IMR-90 (cell line): ENCODE data around the gene TRDMT1. TPM values are rescaled to one million over a fixed set of nuclear protein-coding genes. Genes with fewer than 3 reads are reported as not detected.

ENCODE experiments used
- ATAC-seq: fragments of 200-7000 bp; cut with Tn5 transposase; 2 replicates; pipeline ENCODE4 v1.9.1; 2020; ENCODE audit warnings: low read depth, mild to moderate bottlenecking, moderate library complexity
- BruUV-seq: library from RNA; stranded (reverse); fragments of 400-500 nt; replicated peaks from 2 replicates; lab custom pipeline; 2021; lab: Mats Ljungman, UMichigan
- CTCF ChIA-PET: fragments of 300-600 bp; formaldehyde crosslinking; extraction: SDS; loops from one replicate; lab custom pipeline; 2021; ENCODE audit warnings: antibody characterized with exemption; lab: Yijun Ruan, JAX
- POLR2A ChIA-PET: fragments of 300-600 bp; sonication (Branson Sonifier 250); formaldehyde crosslinking; loops from one replicate; lab custom pipeline; 2022; ENCODE audit warnings: antibody characterized with exemption; ENCODE audit not compliant: unreplicated experiment; lab: Charles Lee
- DNase-seq: peaks from one replicate; pipeline ENCODE4 v3.0.0; 2013
- H2AFZ ChIP-seq: replicated peaks from 2 replicates; pipeline ENCODE3; 2013; ENCODE audit warnings: low read length, mild to moderate bottlenecking; ENCODE audit not compliant: poor library complexity
- H2AK5ac ChIP-seq: 2 replicates; pipeline ENCODE4 v1.6.1; 2013; ENCODE audit warnings: low read depth, low read length, inconsistent platforms
- H2AK9ac ChIP-seq: replicated peaks from 2 replicates; pipeline ENCODE3; 2013; ENCODE audit warnings: mild to moderate bottlenecking, low read depth, low read length, moderate library complexity; ENCODE audit not compliant: poor library complexity
- H2BK120ac ChIP-seq: 2 replicates; pipeline ENCODE4 v1.6.1; 2013; ENCODE audit warnings: low read depth, low read length, inconsistent platforms
- H2BK15ac ChIP-seq: 3 replicates; pipeline ENCODE4 v1.6.1; 2013; ENCODE audit warnings: low read depth, low read length, inconsistent platforms
- H2BK20ac ChIP-seq: 2 replicates; pipeline ENCODE4 v1.6.1; 2013; ENCODE audit warnings: low read depth, mild to moderate bottlenecking, inconsistent platforms, low read length, moderate library complexity
- H2BK5ac ChIP-seq: 2 replicates; pipeline ENCODE4 v1.6.1; 2013; ENCODE audit warnings: mild to moderate bottlenecking, low read depth, low read length, inconsistent platforms; ENCODE audit not compliant: poor library complexity, severe bottlenecking
- H3K14ac ChIP-seq: replicated peaks from 2 replicates; pipeline ENCODE4 v1.6.1; 2013; ENCODE audit warnings: low read depth, low read length, inconsistent platforms
- H3K18ac ChIP-seq: 2 replicates; pipeline ENCODE4 v1.6.1; 2013; ENCODE audit warnings: low read depth, low read length, control low read depth
- H3K23ac ChIP-seq: 2 replicates; pipeline ENCODE4 v1.6.1; 2013; ENCODE audit warnings: low read depth, low read length, inconsistent platforms
- H3K27ac ChIP-seq: 2 replicates; pipeline ENCODE4 v1.5.1; 2013; ENCODE audit warnings: mild to moderate bottlenecking, control low read depth, low read length; ENCODE audit not compliant: insufficient read depth
- H3K27me3 ChIP-seq: 2 replicates; pipeline ENCODE4 v1.6.1; 2013; ENCODE audit warnings: low read length; ENCODE audit not compliant: control insufficient read depth, insufficient read depth
- H3K36me3 ChIP-seq: 2 replicates; pipeline ENCODE4 v1.6.1; 2013; ENCODE audit warnings: low read length, mixed read lengths; ENCODE audit not compliant: control insufficient read depth, insufficient read depth
- H3K4ac ChIP-seq: 2 replicates; pipeline ENCODE4 v1.6.1; 2013; ENCODE audit warnings: low read depth, low read length, inconsistent platforms
- H3K4me1 ChIP-seq: 2 replicates; pipeline ENCODE4 v1.6.1; 2013; ENCODE audit warnings: low read length, mixed read lengths; ENCODE audit not compliant: control insufficient read depth, insufficient read depth
- H3K4me2 ChIP-seq: 2 replicates; pipeline ENCODE4 v1.6.1; 2013; ENCODE audit warnings: low read depth, mild to moderate bottlenecking, control low read depth, low read length, moderate library complexity
- H3K4me3 ChIP-seq: 2 replicates; pipeline ENCODE4 v1.5.1; 2013; ENCODE audit warnings: low read depth, mild to moderate bottlenecking, control low read depth, low read length, moderate library complexity; ENCODE audit not compliant: insufficient read depth
- H3K56ac ChIP-seq: 2 replicates; pipeline ENCODE4 v1.6.1; 2013; ENCODE audit warnings: low read length, inconsistent platforms; ENCODE audit not compliant: insufficient read depth; ENCODE audit errors: extremely low read depth
- H3K79me1 ChIP-seq, 2 experiments: 2 replicates each; pipeline ENCODE4 v1.6.1; 2013; ENCODE audit warnings: low read length in 2 of 2, inconsistent platforms in 1 of 2, low read depth in 1 of 2
- H3K9ac ChIP-seq: 2 replicates; pipeline ENCODE4 v1.6.1; 2013; ENCODE audit warnings: low read depth, low read length, control low read depth
- H3K9me1 ChIP-seq: 2 replicates; pipeline ENCODE4 v1.6.1; 2013; ENCODE audit warnings: low read length, inconsistent platforms; ENCODE audit not compliant: insufficient read depth
- H3K9me3 ChIP-seq: 2 replicates; pipeline ENCODE4 v1.6.1; 2013; ENCODE audit warnings: low read length; ENCODE audit not compliant: control insufficient read depth, insufficient read depth
- H4K20me1 ChIP-seq: 2 replicates; pipeline ENCODE4 v1.6.1; 2013; ENCODE audit warnings: low read length, inconsistent platforms; ENCODE audit not compliant: insufficient read depth
- H4K5ac ChIP-seq: 2 replicates; pipeline ENCODE4 v1.6.1; 2013; ENCODE audit warnings: mild to moderate bottlenecking, low read depth, low read length, control low read depth
- H4K8ac ChIP-seq, 2 experiments: 2 replicates each; pipeline ENCODE4 v1.6.1; 2013; ENCODE audit warnings: low read depth in 2 of 2, low read length in 2 of 2, control low read depth in 1 of 2, inconsistent platforms in 1 of 2
- H4K91ac ChIP-seq: 2 replicates; pipeline ENCODE4 v1.6.1; 2013; ENCODE audit warnings: low read depth, low read length, inconsistent platforms; ENCODE audit not compliant: insufficient read depth
- CEBPB ChIP-seq: IDR thresholded peaks from 2 replicates; pipeline ENCODE4 v1.6.1; 2012; ENCODE audit warnings: low read depth, low read length, improper control_type of control experiment
- MXI1 ChIP-seq: IDR thresholded peaks from 2 replicates; pipeline ENCODE4 v1.6.1; 2012; ENCODE audit warnings: low read depth, mild to moderate bottlenecking, low read length, moderate library complexity, borderline replicate concordance
- WGBS, 2 experiments: methylation state at CpG; one replicate each; pipeline versions ENCODE4 v1.1.5 to v1.1.7; 2013; ENCODE audit warnings: missing lambda C conversion rate in 2 of 2; ENCODE audit not compliant: insufficient read length in 1 of 2; ENCODE audit errors: extremely low coverage in 2 of 2; 5-methylcytosine and 5-hydroxymethylcytosine counted together
- dilution Hi-C: fragments of 300-500 bp; cut with HindIII; formaldehyde crosslinking; loops from one replicate; pipeline ENCODE4 v1.14.3; 2018; ENCODE audit warnings: low sequenced_read_pairs; ENCODE audit not compliant: unreplicated experiment
- in situ Hi-C: fragments of 300-500 bp; cut with MboI; formaldehyde crosslinking; loops from 3 replicates; pipeline ENCODE4 v1.14.3; 2019; ENCODE audit warnings: low sequenced_read_pairs, inconsistent platforms, mixed read lengths
- intact Hi-C: fragments of 100-400 bp; cut with micrococcal nuclease; formaldehyde crosslinking; loops from 2 replicates; pipeline ENCODE4 v1.10.0; 2022
- polyA plus RNA-seq, 3 experiments: library from polyadenylated mRNA; depleted of rRNA; stranded (reverse); fragments of >200 nt; gene quantifications; 2 replicates each; pipeline ENCODE4 v1.2.3, GENCODE V29; 2012; ENCODE audit warnings: low replicate concordance in 1 of 3
- total RNA-seq: library from RNA; depleted of rRNA; stranded (reverse); fragments of >200 nt; gene quantifications from 2 replicates; pipeline ENCODE4 v1.2.3, GENCODE V29; 2012

TRDMT1 gene
- total and polyA plus RNA-seq, 2 of the 4 experiments (the other 2 are of a cell fraction) = 2.1 to 4.7 TPM

GRCh38 chr10:17214526-17214925 lies 13.1 kb upstream of the TRDMT1 start:
- Histone ChIP-seq H3K14ac (peak overlapping the region; percentile 71), H3K79me1 (peaks cover 7 to 47% of the 10 kb centered on the region in 2 experiments; a peak in 3 of 4 replicates), H2BK15ac (peak overlapping the region; percentile 93), H2BK120ac (peak overlapping the region; percentile 99), H3K9me3 (no peaks in the 10 kb centered on the region), H3K36me3 (no peaks in the 10 kb centered on the region), H2AK9ac (no peak overlapping the region), H3K4me3 (no peak overlapping the region), H3K4ac (peak overlapping the region; percentile 96; the same call in 1 of the 2 replicates), H2BK20ac (peak overlapping the region; percentile 99), H2AK5ac (peak overlapping the region; percentile 88; the same call in 1 of the 2 replicates), H3K9me1 (peaks cover 9% of the 10 kb centered on the region), H3K18ac (peak overlapping the region; percentile 99), H3K4me2 (peak overlapping the region; percentile 56; the same call in 1 of the 2 replicates), H4K20me1 (no peaks in the 10 kb centered on the region), H3K27ac (peak overlapping the region; percentile 92), H4K8ac (peak overlapping the region; percentile 52 to 97), H3K56ac (peak overlapping the region; percentile 92), H3K23ac (peak overlapping the region; percentile 96), H2BK5ac (peak overlapping the region; percentile 96), H4K5ac (peak overlapping the region; percentile 96), H4K91ac (peak overlapping the region; percentile 90), H2AFZ (no peak overlapping the region), H3K4me1 (peaks cover 25% of the 10 kb centered on the region), H3K27me3 (no peaks in the 10 kb centered on the region), H3K9ac (no peak overlapping the region; the same call in 1 of the 2 replicates)
- no peak for DNase-seq
- in situ Hi-C loops = no loop called here
- ChIA-PET CTCF (interaction anchor here (1.0 kb wide), 1 partner anchor 13 kb away, joined by 4 read pairs; the partner anchor contains the start of gene TRDMT1), POLR2A (interaction anchor here (2.0 kb wide), 1 partner anchor 15 kb away, joined by 25 read pairs; no protein-coding TSS in a partner anchor)
- no CpG with 5 or more reads among the region's 2 CpGs for WGBS, 2 experiments
- no TSS peak for BruUV-seq
- no peak for ATAC-seq
- dilution Hi-C loops = no loop called here
- TF ChIP-seq MXI1 (no peak), CEBPB (peak; percentile 21; the same call in 1 of the 2 replicates)
- intact Hi-C loops = loop anchor here (2.0 kb wide), 1 partner anchor 14 kb away; the partner anchor contains the start of gene VIM
